HG03175 (cell line): Measurements from ENCODE around the gene LYST.
"Not testable (repeated sequence)": the region's sequence is repeated elsewhere in the genome, so short reads cannot be mapped to it uniquely, and the experiment has no call there.

ENCODE experiments used
- ATAC-seq: cut with Tn5 transposase; IDR thresholded peaks from one replicate; pipeline ENCODE4 v1.9.1; 2021; ENCODE audit warnings: mild to moderate bottlenecking, moderate library complexity; ENCODE audit not compliant: unreplicated experiment

Gene LYST, protein sequence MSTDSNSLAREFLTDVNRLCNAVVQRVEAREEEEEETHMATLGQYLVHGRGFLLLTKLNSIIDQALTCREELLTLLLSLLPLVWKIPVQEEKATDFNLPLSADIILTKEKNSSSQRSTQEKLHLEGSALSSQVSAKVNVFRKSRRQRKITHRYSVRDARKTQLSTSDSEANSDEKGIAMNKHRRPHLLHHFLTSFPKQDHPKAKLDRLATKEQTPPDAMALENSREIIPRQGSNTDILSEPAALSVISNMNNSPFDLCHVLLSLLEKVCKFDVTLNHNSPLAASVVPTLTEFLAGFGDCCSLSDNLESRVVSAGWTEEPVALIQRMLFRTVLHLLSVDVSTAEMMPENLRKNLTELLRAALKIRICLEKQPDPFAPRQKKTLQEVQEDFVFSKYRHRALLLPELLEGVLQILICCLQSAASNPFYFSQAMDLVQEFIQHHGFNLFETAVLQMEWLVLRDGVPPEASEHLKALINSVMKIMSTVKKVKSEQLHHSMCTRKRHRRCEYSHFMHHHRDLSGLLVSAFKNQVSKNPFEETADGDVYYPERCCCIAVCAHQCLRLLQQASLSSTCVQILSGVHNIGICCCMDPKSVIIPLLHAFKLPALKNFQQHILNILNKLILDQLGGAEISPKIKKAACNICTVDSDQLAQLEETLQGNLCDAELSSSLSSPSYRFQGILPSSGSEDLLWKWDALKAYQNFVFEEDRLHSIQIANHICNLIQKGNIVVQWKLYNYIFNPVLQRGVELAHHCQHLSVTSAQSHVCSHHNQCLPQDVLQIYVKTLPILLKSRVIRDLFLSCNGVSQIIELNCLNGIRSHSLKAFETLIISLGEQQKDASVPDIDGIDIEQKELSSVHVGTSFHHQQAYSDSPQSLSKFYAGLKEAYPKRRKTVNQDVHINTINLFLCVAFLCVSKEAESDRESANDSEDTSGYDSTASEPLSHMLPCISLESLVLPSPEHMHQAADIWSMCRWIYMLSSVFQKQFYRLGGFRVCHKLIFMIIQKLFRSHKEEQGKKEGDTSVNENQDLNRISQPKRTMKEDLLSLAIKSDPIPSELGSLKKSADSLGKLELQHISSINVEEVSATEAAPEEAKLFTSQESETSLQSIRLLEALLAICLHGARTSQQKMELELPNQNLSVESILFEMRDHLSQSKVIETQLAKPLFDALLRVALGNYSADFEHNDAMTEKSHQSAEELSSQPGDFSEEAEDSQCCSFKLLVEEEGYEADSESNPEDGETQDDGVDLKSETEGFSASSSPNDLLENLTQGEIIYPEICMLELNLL (N-terminal part only)

GRCh38 chr1:235866205-235866912, at the start of gene LYST:
LYST (minus strand) TSS chr1:235866906; CDS start chr1:235830417, 36,489 bp downstream.
- peak; percentile 60 for ATAC-seq

GRCh38 chr1:235915489-235915888, 48.8 kb upstream of the LYST start:
- ATAC-seq: not testable (repeated sequence)

GRCh38 chr1:235913311-235913710, 46.6 kb upstream of the LYST start:
- no peak for ATAC-seq

DNA sequence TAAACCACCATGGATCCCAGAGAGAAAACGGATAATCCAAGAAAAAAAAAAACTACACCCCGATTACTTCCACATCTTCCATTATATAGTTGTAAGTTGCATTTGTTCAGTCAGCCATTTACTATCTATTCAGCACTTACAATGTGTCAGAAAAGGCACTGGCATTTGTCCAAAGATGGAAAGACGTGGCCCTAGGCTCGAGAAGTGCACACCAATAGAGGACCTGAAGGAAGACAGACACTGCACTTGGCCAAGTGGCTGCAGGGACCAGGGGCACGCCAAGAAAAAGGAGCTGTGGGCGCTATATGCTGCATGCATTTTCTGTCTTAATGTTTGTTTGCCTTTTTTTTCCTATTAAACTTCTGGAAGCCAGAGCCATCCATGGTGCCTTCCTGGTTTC, 45.2 kb upstream of the LYST start:
- ATAC-seq: no peak

- no peak for ATAC-seq
Observed at GRCh38 chr1:235911300-235911662, 44.6 kb upstream of the LYST start.

DNA sequence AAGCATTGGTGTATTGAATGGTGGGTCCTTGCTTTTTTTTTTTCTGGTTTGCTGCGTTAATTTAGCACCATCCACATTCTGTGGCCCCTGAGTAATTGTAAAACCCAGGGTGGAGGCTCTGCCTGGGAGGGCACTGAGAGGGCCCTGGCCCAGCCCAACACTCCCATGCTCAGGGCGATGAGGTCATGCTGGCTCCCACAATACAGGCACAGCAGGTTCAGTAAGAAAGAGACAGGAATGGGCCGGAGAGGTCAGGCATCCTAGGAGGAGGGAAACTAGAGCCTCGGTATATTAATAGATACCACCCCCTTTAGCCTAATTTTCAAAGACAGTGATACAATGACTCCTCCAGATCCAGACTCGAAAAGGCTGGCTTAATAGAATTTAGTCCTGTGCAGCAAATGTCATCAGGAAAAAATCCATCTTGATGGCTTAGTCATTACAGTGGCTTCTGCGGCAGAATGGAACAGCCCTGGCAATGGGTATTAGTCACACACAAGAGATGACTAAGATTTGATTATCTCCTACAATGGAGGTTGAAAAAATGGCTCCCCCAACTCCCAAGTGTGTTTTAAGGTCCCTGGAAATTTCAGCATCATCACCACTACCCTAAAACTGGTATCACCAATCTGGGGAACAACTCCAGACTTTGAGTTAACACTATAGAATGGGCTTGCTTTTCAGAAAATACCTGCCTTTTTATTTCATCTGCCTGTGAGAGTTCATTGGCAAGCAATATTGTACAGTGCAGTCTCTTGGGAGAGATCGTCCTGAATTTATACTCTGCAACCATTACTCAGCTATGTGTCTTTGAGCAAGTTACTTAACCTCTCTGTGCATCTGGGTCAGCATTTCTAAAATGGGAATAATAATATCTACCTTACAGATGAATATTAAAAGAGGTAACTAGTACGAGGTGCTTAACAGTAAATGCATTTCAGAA, 43.9 kb upstream of the LYST start:
- no peak for ATAC-seq

DNA sequence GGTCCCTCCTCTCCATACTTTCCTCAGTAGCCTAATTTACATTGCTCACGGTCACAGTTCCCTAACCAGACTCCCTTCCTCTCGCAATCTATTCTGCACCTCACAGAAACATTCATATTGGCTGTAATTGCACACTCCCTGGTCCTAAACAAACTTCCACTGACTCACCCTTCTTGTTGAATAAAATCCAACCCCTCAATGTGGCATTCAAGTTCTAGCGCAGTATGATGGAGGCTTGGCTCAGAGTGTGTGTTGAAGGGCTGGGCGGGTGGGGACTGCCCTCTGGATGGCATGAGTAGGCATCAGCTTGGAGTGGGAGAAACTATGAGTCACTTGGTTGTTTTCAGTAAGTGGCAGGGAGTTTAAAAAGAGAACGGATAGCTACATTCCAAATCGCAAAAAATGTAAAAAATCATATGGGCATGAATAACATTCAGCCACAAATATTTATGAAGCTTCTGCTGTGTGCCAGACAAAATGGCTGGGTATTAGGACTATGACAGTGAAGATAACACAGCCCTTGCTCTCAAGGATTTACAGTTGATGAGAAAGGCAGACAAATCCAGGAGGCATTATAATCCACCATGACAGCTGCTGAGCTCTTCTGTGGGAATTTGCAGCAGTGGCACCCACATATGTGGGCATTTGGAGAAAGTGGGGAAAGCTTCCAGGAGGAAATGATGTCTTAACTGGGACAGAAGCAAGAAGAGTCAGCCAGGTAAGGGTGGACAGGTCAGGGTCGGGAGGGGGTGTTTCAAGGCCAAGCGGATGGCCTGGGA, 42.2 kb upstream of the LYST start:
- ATAC-seq: no peak

GRCh38 chr1:235907897-235908240, 41.2 kb upstream of the LYST start:
- ATAC-seq: no peak

GRCh38 chr1:235907187-235907896, 40.6 kb upstream of the LYST start:
- no peak for ATAC-seq

DNA sequence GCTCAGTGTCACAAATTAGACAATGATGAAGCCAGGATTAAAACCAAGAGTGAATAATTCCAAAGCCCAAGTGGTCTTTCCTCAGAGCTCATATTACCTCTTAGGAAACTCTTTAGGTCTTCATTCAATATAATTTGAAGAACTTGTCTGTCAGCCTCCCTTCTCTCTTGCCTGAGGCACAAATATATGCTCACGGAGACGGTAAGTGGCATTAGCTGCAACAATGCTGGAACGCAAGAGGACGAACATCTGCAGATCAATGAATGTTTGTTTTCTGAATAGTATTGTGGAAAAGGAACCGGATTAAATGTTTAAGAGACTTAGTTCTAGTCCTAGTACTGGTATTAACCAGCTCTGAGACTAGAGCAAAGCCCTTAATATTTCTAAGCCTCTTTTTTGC, 39.7 kb upstream of the LYST start:
- ATAC-seq: no peak

DNA sequence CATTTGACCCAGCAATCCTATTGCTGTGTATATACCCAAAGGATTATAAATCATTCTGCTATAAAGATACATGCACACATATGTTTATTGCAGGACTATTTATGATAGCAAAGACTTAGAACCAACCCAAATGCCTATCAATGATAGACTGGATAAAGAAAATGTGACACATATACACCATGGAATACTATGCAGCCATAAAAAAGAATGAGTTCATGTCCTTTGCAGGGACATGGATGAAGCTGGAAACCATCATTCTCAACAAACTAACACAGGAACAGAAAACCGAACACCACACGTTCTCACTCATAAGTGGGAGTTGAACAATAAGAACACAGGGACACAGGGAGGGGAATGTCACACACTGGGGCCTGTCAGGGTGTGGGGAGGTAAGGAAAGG, 37.1 kb upstream of the LYST start:
- ATAC-seq: not testable (repeated sequence)

- no peak for ATAC-seq
Observed at GRCh38 chr1:235902677-235903542, 36.2 kb upstream of the LYST start.

DNA sequence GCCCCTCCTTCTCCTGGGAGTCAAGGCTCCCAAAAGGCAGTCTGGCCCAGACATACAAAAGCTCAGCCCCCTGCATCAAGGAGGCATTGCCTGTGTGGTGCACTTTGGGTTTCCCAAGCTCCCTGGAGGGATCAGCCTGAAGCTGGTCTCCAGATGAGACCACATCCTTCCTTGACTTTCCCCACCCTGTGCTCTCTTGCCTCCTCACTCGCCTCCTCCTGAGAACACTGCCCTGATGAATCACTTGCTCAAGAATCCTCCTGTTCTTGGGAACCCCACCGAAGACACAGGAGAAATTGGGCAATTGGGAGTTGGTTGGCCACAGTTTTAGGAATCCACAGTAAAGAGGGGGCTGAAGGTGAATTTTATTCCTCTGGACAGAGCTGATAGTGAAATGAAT, 34.8 kb upstream of the LYST start:
- ATAC-seq: no peak

DNA sequence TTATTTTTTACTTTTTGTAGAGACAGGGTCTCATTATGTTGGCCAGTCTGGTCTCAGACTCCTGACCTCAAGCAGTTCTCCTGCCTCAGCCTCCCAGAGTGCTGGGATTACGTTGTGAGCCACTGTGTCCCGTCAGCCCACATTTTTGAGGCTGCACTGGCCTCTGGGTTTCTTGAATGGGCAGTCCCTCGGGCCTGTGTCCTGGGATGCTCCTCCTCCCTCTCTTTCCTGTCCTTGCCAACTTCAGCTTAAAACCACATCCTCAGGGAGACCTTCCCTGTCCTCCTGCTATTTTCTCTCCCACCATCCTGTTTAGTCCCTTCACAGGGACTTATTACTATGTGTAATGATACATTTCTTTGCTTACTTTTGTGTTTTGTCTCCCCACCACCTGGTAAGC, 31.4 kb upstream of the LYST start:
- no peak for ATAC-seq

DNA sequence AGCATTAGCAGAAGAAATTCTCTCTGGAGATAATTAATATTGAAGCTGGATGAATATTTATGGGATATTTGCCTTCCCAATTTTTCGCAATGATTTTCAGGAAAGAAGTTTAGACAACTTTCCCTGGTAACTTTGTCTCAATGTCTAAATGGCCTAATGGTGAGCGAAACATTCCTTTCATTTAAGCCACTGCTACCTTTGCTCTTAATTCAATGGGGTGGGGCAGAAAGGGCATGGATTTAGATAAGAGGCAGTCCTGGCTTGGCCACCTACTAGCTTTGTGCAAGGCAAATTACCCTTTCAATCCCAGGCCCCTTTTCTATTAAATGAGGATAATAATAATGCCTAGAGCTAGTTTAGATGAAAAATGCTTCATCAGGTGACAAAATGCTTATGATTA, 27.1 kb upstream of the LYST start:
- no peak for ATAC-seq

DNA sequence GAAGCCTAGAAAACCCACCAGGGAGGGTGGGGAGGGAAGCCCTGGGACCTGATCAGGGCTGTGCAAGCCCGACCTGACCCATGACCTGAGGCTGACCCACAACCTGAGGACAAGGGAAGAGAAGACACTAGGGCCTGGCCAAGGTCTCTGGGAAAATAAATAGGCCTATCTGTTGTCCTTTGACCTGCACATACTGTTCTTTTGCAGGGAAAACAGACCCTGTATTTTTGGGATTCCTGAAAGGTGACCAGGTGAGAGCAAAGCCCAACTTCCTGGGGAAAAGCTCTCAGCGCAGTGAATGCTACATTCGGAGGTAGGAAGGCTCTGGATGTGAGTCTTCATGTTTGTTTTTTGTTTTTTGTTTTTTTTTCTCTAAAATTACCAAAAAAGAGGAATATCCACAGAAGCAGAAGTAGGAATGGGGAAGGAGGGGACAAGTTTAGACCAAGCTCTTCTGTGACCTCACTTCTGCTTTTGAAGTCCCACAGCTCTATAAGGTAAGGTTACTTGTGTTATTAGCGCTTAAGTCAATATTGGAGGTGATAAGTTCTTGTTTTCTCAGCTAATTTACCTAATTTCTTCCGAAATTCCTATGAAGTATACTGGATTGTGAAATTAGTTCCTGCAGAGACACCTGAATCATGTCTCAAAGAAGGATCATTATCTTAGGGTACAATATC, 26.2 kb upstream of the LYST start:
- no peak for ATAC-seq

DNA sequence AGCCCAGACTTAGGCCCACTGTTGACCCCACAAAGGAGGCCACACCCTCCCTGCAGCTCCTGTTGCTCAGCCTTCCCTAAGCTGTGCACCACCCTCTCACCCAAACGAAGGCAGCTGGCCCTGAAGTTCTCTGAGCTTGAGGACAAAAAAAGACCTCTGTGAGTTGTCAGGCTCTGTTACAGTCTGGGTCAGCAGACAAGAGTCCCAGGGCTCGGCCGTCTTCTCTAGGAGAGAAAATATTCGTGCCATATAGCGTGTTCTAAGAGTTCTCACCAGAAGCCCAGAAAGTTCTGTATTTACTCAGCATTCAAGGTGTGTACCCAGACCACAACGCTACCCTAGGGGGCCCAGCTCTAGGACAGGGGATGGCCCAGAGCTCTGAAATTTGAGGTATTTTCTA, 25.5 kb upstream of the LYST start:
- no peak for ATAC-seq
